Measurements from ENCODE around the gene NCKAP5L. TPM values are rescaled to one million over a fixed set of nuclear protein-coding genes. Genes with fewer than 3 reads are reported as not detected.

NCKAP5L gene
- total RNA-seq, 1 donor from 2014 or later = 64.3 TPM

- H3K27me3 Mint-ChIP-seq (ENCODE audit: unreplicated experiment) = peaks cover 3% of the 10 kb centered on the region
- H3K36me3 Mint-ChIP-seq (ENCODE audit: unreplicated experiment) = no peaks in the 10 kb centered on the region
- H3K4me1 Mint-ChIP-seq (ENCODE audit: low read depth, unreplicated experiment) = peaks cover 45% of the 10 kb centered on the region
- no peak for TF ChIP-seq CTCF (IDR thresholded peaks at IDR 0.05; ENCODE audit: partially characterized antibody, unreplicated experiment)
- peaks cover 11% of the 10 kb centered on the region for H3K9me3 Mint-ChIP-seq (ENCODE audit: unreplicated experiment)
- no peak for DNase-seq
- peak overlapping the region; percentile 67 for H3K4me3 Mint-ChIP-seq (ENCODE audit: unreplicated experiment)
- H3K27ac Mint-ChIP-seq (ENCODE audit: unreplicated experiment) = peak overlapping the region; percentile 74
Measured at GRCh38 chr12:49824416-49824815, 3.8 kb downstream of the NCKAP5L start.

- H3K27ac Mint-ChIP-seq (ENCODE audit: unreplicated experiment) = peak overlapping the region; percentile 74
- DNase-seq = no peak
- H3K9me3 Mint-ChIP-seq (ENCODE audit: unreplicated experiment) = peaks cover 9% of the 10 kb centered on the region
- peaks cover 3% of the 10 kb centered on the region for H3K27me3 Mint-ChIP-seq (ENCODE audit: unreplicated experiment)
- TF ChIP-seq CTCF (IDR thresholded peaks at IDR 0.05; ENCODE audit: partially characterized antibody, unreplicated experiment) = no peak
- peaks cover 41% of the 10 kb centered on the region for H3K4me1 Mint-ChIP-seq (ENCODE audit: low read depth, unreplicated experiment)
- no peaks in the 10 kb centered on the region for H3K36me3 Mint-ChIP-seq (ENCODE audit: unreplicated experiment)
- H3K4me3 Mint-ChIP-seq (ENCODE audit: unreplicated experiment) = peak overlapping the region; percentile 67
Measured at GRCh38 chr12:49823951-49824350, 4.3 kb downstream of the NCKAP5L start.

- Mint-ChIP-seq H3K4me3 (ENCODE audit: unreplicated experiment) (no peak overlapping the region), H3K36me3 (ENCODE audit: unreplicated experiment) (no peaks in the 10 kb centered on the region), H3K4me1 (ENCODE audit: low read depth, unreplicated experiment) (peaks cover 38% of the 10 kb centered on the region), H3K27me3 (ENCODE audit: unreplicated experiment) (peaks cover 3% of the 10 kb centered on the region), H3K9me3 (ENCODE audit: unreplicated experiment) (peaks cover 4% of the 10 kb centered on the region), H3K27ac (ENCODE audit: unreplicated experiment) (peak overlapping the region; percentile 17)
- no peak for DNase-seq
- no peak for TF ChIP-seq CTCF (IDR thresholded peaks at IDR 0.05; ENCODE audit: partially characterized antibody, unreplicated experiment)
Measured at GRCh38 chr12:49823350-49823749, 4.9 kb downstream of the NCKAP5L start.

- Mint-ChIP-seq H3K4me1 (ENCODE audit: low read depth, unreplicated experiment) (peaks cover 33% of the 10 kb centered on the region), H3K36me3 (ENCODE audit: unreplicated experiment) (no peaks in the 10 kb centered on the region), H3K4me3 (ENCODE audit: unreplicated experiment) (no peak overlapping the region), H3K27me3 (ENCODE audit: unreplicated experiment) (peaks cover 3% of the 10 kb centered on the region), H3K9me3 (ENCODE audit: unreplicated experiment) (peaks cover 4% of the 10 kb centered on the region), H3K27ac (ENCODE audit: unreplicated experiment) (no peak overlapping the region)
- no peak for DNase-seq
- TF ChIP-seq CTCF (IDR thresholded peaks at IDR 0.05; ENCODE audit: partially characterized antibody, unreplicated experiment) = no peak
Measured at GRCh38 chr12:49821373-49822287, 6.6 kb downstream of the NCKAP5L start.

GRCh38 chr12:49819786-49820185 lies 8.4 kb downstream of the NCKAP5L start:
- DNase-seq = no peak
- H3K9me3 Mint-ChIP-seq (ENCODE audit: unreplicated experiment) = peaks cover 4% of the 10 kb centered on the region
- TF ChIP-seq CTCF (IDR thresholded peaks at IDR 0.05; ENCODE audit: partially characterized antibody, unreplicated experiment) = no peak
- H3K4me1 Mint-ChIP-seq (ENCODE audit: low read depth, unreplicated experiment) = peaks cover 18% of the 10 kb centered on the region
- H3K27ac Mint-ChIP-seq (ENCODE audit: unreplicated experiment) = no peak overlapping the region
- H3K36me3 Mint-ChIP-seq (ENCODE audit: unreplicated experiment) = no peaks in the 10 kb centered on the region
- H3K27me3 Mint-ChIP-seq (ENCODE audit: unreplicated experiment) = no peaks in the 10 kb centered on the region
- H3K4me3 Mint-ChIP-seq (ENCODE audit: unreplicated experiment) = no peak overlapping the region

All from glutamatergic neuron (in vitro differentiated cells).